Measurements from ENCODE around the gene ERG28.

- no peak for TF ChIP-seq DPF2 (CRISPR knock-in tag; IDR thresholded peaks at IDR 0.05; ENCODE audit: borderline replicate concordance, low read depth)
- TF ChIP-seq ZZZ3 (CRISPR knock-in tag; IDR thresholded peaks at IDR 0.05; ENCODE audit: borderline replicate concordance) = no peak
- TF ChIP-seq POLR2A (IDR thresholded peaks at IDR 0.05; ENCODE audit: insufficient read depth in 1 of 2, low read depth in 2 of 2, low read length in 2 of 2) = no peak
- no peak for TF ChIP-seq KDM1A (CRISPR knock-in tag; IDR thresholded peaks at IDR 0.05)
- no peak for TF ChIP-seq PRDM15 (CRISPR knock-in tag; IDR thresholded peaks at IDR 0.05)
- TF ChIP-seq, protein P1, sequence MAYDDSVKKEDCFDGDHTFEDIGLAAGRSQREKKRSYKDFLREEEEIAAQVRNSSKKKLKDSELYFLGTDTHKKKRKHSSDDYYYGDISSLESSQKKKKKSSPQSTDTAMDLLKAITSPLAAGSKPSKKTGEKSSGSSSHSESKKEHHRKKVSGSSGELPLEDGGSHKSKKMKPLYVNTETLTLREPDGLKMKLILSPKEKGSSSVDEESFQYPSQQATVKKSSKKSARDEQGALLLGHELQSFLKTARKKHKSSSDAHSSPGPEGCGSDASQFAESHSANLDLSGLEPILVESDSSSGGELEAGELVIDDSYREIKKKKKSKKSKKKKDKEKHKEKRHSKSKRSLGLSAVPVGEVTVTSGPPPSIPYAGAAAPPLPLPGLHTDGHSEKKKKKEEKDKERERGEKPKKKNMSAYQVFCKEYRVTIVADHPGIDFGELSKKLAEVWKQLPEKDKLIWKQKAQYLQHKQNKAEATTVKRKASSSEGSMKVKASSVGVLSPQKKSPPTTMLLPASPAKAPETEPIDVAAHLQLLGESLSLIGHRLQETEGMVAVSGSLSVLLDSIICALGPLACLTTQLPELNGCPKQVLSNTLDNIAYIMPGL (CRISPR knock-in tag; IDR thresholded peaks at IDR 0.05; ENCODE audit: borderline replicate concordance in 1 of 2, low read depth in 1 of 2) = no peak
Measured at GRCh38 chr14:75640876-75641275, 19.8 kb downstream of the ERG28 start.

All from HepG2 (cell line).